Measurements from ENCODE around the gene SERPINB2. TPM values are rescaled to one million over a fixed set of nuclear protein-coding genes. Genes with fewer than 3 reads are reported as not detected.

Gene SERPINB2
- total and polyA plus RNA-seq, 2 donors from 2014 or later: not detected

GRCh38 chr18:63890950-63891304 is 3.4 kb downstream of the SERPINB2 start:
- Histone ChIP-seq H3K9ac (ENCODE audit: low read length in 3 of 3) (no peak overlapping the region), H3K36me3 (ENCODE audit: control insufficient read depth in 2 of 3, insufficient read depth in 3 of 3, low read length in 3 of 3) (no peaks in the 10 kb centered on the region), H3K4me3 (ENCODE audit: low read length in 3 of 3) (no peak overlapping the region), H3K27me3 (ENCODE audit: control insufficient read depth, insufficient read depth, low read length) (no peaks in the 10 kb centered on the region), H3K9me3 (ENCODE audit: control insufficient read depth in 2 of 3, insufficient read depth in 1 of 3, low read length in 3 of 3) (no peaks in the 10 kb centered on the region), H3K27ac (ENCODE audit: low read depth in 2 of 2, low read length in 2 of 2) (no peak overlapping the region), H3K4me1 (ENCODE audit: control insufficient read depth in 2 of 3, insufficient read depth in 2 of 3, low read depth in 1 of 3, low read length in 3 of 3) (no peaks in the 10 kb centered on the region)
- no peak for TF ChIP-seq CTCF (IDR thresholded peaks at IDR 0.05; ENCODE audit: borderline replicate concordance, extremely low read depth, insufficient read depth)
- DNase-seq (peak in 1 of 5 donors; percentile 21), FAIRE-seq (no peak)
- intact Hi-C loops (cut with DNase I): no loop called here

- intact Hi-C loops (cut with DNase I): no loop called here
- no peak for FAIRE-seq
- H3K36me3 ChIP-seq (ENCODE audit: control insufficient read depth in 2 of 3, insufficient read depth in 3 of 3, low read length in 3 of 3): no peaks in the 10 kb centered on the region
- no peaks in the 10 kb centered on the region for H3K9me3 ChIP-seq (ENCODE audit: control insufficient read depth in 2 of 3, insufficient read depth in 1 of 3, low read length in 3 of 3)
- no peak overlapping the region for H3K27ac ChIP-seq (ENCODE audit: low read depth in 2 of 2, low read length in 2 of 2)
- no peak for DNase-seq
- H3K4me3 ChIP-seq (ENCODE audit: low read length in 3 of 3): no peak overlapping the region
- no peak overlapping the region for H3K9ac ChIP-seq (ENCODE audit: low read length in 3 of 3)
- no peaks in the 10 kb centered on the region for H3K4me1 ChIP-seq (ENCODE audit: control insufficient read depth in 2 of 3, insufficient read depth in 2 of 3, low read depth in 1 of 3, low read length in 3 of 3)
- no peaks in the 10 kb centered on the region for H3K27me3 ChIP-seq (ENCODE audit: control insufficient read depth, insufficient read depth, low read length)
- no peak for TF ChIP-seq CTCF (IDR thresholded peaks at IDR 0.05; ENCODE audit: borderline replicate concordance, extremely low read depth, insufficient read depth)
Observed at GRCh38 chr18:63892566-63892965, 5.1 kb downstream of the SERPINB2 start.

- Histone ChIP-seq H3K27ac (ENCODE audit: low read depth in 2 of 2, low read length in 2 of 2) (no peak overlapping the region), H3K9me3 (ENCODE audit: control insufficient read depth in 2 of 3, insufficient read depth in 1 of 3, low read length in 3 of 3) (no peaks in the 10 kb centered on the region), H3K9ac (ENCODE audit: low read length in 3 of 3) (no peak overlapping the region), H3K4me3 (ENCODE audit: low read length in 3 of 3) (no peak overlapping the region), H3K4me1 (ENCODE audit: control insufficient read depth in 2 of 3, insufficient read depth in 2 of 3, low read depth in 1 of 3, low read length in 3 of 3) (no peaks in the 10 kb centered on the region), H3K27me3 (ENCODE audit: control insufficient read depth, insufficient read depth, low read length) (no peaks in the 10 kb centered on the region), H3K36me3 (ENCODE audit: control insufficient read depth in 2 of 3, insufficient read depth in 3 of 3, low read length in 3 of 3) (no peaks in the 10 kb centered on the region)
- DNase-seq (peak in 1 of 5 donors; percentile 60), FAIRE-seq (no peak)
- intact Hi-C loops (cut with DNase I): no loop called here
- TF ChIP-seq CTCF (IDR thresholded peaks at IDR 0.05; ENCODE audit: borderline replicate concordance, extremely low read depth, insufficient read depth): no peak
Observed at GRCh38 chr18:63894106-63894772, 6.7 kb downstream of the SERPINB2 start.

GRCh38 chr18:63895190-63895589 is 7.7 kb downstream of the SERPINB2 start:
- Histone ChIP-seq H3K36me3 (ENCODE audit: control insufficient read depth in 2 of 3, insufficient read depth in 3 of 3, low read length in 3 of 3) (no peaks in the 10 kb centered on the region), H3K27me3 (ENCODE audit: control insufficient read depth, insufficient read depth, low read length) (no peaks in the 10 kb centered on the region), H3K4me3 (ENCODE audit: low read length in 3 of 3) (no peak overlapping the region), H3K27ac (ENCODE audit: low read depth in 2 of 2, low read length in 2 of 2) (no peak overlapping the region), H3K9ac (ENCODE audit: low read length in 3 of 3) (no peak overlapping the region), H3K9me3 (ENCODE audit: control insufficient read depth in 2 of 3, insufficient read depth in 1 of 3, low read length in 3 of 3) (no peaks in the 10 kb centered on the region), H3K4me1 (ENCODE audit: control insufficient read depth in 2 of 3, insufficient read depth in 2 of 3, low read depth in 1 of 3, low read length in 3 of 3) (no peaks in the 10 kb centered on the region)
- FAIRE-seq: no peak
- TF ChIP-seq CTCF (IDR thresholded peaks at IDR 0.05; ENCODE audit: borderline replicate concordance, extremely low read depth, insufficient read depth): no peak
- DNase-seq: no peak
- intact Hi-C loops (cut with DNase I): no loop called here
